ACC112 (cell line): Measurements from ENCODE around the gene FRS2.
A peak's percentile ranks its signal among the peaks of the same experiment; 100 is the strongest.

ENCODE experiments used
- H2AFZ ChIP-seq: fragments of 200-600 bp; sonication (generic); one replicate; pipeline ENCODE4 v1.6.0; 2017; ENCODE audit warnings: antibody characterized with exemption, low read length; ENCODE audit not compliant: unreplicated experiment
- H3K27ac ChIP-seq: fragments of 200-600 bp; sonication (generic); 2 replicates; pipeline ENCODE4 v1.5.1; 2014; ENCODE audit warnings: low read depth, mild to moderate bottlenecking, antibody characterized with exemption, low read length, moderate library complexity
- H3K27me3 ChIP-seq: fragments of 200-600 bp; sonication (generic); 2 replicates; pipeline ENCODE4 v1.6.1; 2014; ENCODE audit warnings: mild to moderate bottlenecking, antibody characterized with exemption, low read length, moderate library complexity, mixed read lengths; ENCODE audit not compliant: insufficient read depth
- H3K36me3 ChIP-seq: fragments of 200-600 bp; sonication (generic); 2 replicates; pipeline ENCODE4 v1.6.1; 2016; ENCODE audit warnings: mild to moderate bottlenecking, antibody characterized with exemption, low read length, moderate library complexity, mixed read lengths; ENCODE audit not compliant: insufficient read depth
- H3K4me1 ChIP-seq: fragments of 200-600 bp; sonication (generic); one replicate; pipeline ENCODE4 v1.6.1; 2016; ENCODE audit warnings: low read length, mixed read lengths; ENCODE audit not compliant: insufficient read depth, unreplicated experiment, control insufficient read depth
- H3K4me3 ChIP-seq: fragments of 200-600 bp; sonication (generic); 2 replicates; pipeline ENCODE4 v1.5.1; 2014; ENCODE audit warnings: mild to moderate bottlenecking, low read depth, low read length
- H3K79me2 ChIP-seq: fragments of 200-600 bp; sonication (generic); one replicate; pipeline ENCODE4 v1.6.0; 2016; ENCODE audit warnings: low read length; ENCODE audit not compliant: control insufficient read depth, unreplicated experiment, insufficient read depth

FRS2 gene

GRCh38 chr12:69578283-69578682 is 108.1 kb downstream of the FRS2 start:
- Histone ChIP-seq H3K4me3 (no peak overlapping the region), H3K4me1 (peaks cover 7% of the 10 kb centered on the region), H3K27ac (no peak overlapping the region), H2AFZ (no peak overlapping the region), H3K79me2 (no peaks in the 10 kb centered on the region), H3K36me3 (peaks cover 19% of the 10 kb centered on the region), H3K27me3 (no peaks in the 10 kb centered on the region)

GRCh38 chr12:69579029-69579428 is 108.8 kb downstream of the FRS2 start:
- H3K4me1 ChIP-seq: peaks cover 7% of the 10 kb centered on the region
- H3K27me3 ChIP-seq: no peaks in the 10 kb centered on the region
- no peak overlapping the region for H3K27ac ChIP-seq

GRCh38 chr12:69580074-69580473 is 109.9 kb downstream of the FRS2 start:
- no peak overlapping the region for H2AFZ ChIP-seq
- H3K79me2 ChIP-seq: no peaks in the 10 kb centered on the region
- peaks cover 5% of the 10 kb centered on the region for H3K36me3 ChIP-seq
- no peak overlapping the region for H3K27ac ChIP-seq
- peaks cover 6% of the 10 kb centered on the region for H3K4me1 ChIP-seq
- H3K27me3 ChIP-seq: no peaks in the 10 kb centered on the region
- no peak overlapping the region for H3K4me3 ChIP-seq

More at GRCh38 chr12:69579029-69579428, 108.8 kb downstream of the FRS2 start:
- peaks cover 15% of the 10 kb centered on the region for H3K36me3 ChIP-seq
- no peak overlapping the region for H2AFZ ChIP-seq
- H3K4me3 ChIP-seq: no peak overlapping the region
- no peaks in the 10 kb centered on the region for H3K79me2 ChIP-seq

- no peak overlapping the region for H3K27ac ChIP-seq
- peaks cover 5% of the 10 kb centered on the region for H3K4me1 ChIP-seq
- no peak overlapping the region for H2AFZ ChIP-seq
- H3K36me3 ChIP-seq: peaks cover 16% of the 10 kb centered on the region
- no peak overlapping the region for H3K4me3 ChIP-seq
- no peaks in the 10 kb centered on the region for H3K27me3 ChIP-seq
- peaks cover 24% of the 10 kb centered on the region for H3K79me2 ChIP-seq
Observed at GRCh38 chr12:69583203-69583602, 113.0 kb downstream of the FRS2 start.

- Histone ChIP-seq H3K27me3 (no peaks in the 10 kb centered on the region), H3K27ac (peak within 1 kb of the TSS; percentile 76), H3K79me2 (peaks cover 40% of the 10 kb centered on the region), H3K36me3 (peaks cover 35% of the 10 kb centered on the region), H3K4me3 (peak within 1 kb of the TSS; percentile 94), H2AFZ (peak within 1 kb of the TSS; percentile 94), H3K4me1 (peaks cover 5% of the 10 kb centered on the region)
Observed at GRCh38 chr12:69585189-69586062, 115.2 kb downstream of the FRS2 start, which contains the start of gene CCT2. Gene CCT2 (plus strand): TSS chr12:69585459. CDS start chr12:69585522, 63 bp downstream.

GRCh38 chr12:69588527-69588926 is 118.3 kb downstream of the FRS2 start:
- Histone ChIP-seq H3K79me2 (peaks cover 49% of the 10 kb centered on the region), H2AFZ (no peak overlapping the region), H3K36me3 (peaks cover 50% of the 10 kb centered on the region), H3K27ac (no peak overlapping the region), H3K4me1 (peaks cover 5% of the 10 kb centered on the region), H3K27me3 (no peaks in the 10 kb centered on the region), H3K4me3 (no peak overlapping the region)

- Histone ChIP-seq H3K36me3 (peaks cover 56% of the 10 kb centered on the region), H3K4me3 (no peak overlapping the region), H3K79me2 (peaks cover 51% of the 10 kb centered on the region), H3K4me1 (peaks cover 5% of the 10 kb centered on the region), H3K27ac (no peak overlapping the region), H3K27me3 (no peaks in the 10 kb centered on the region), H2AFZ (no peak overlapping the region)
Observed at GRCh38 chr12:69589082-69589481, 118.9 kb downstream of the FRS2 start.

- Histone ChIP-seq H3K4me3 (no peak overlapping the region), H3K27me3 (no peaks in the 10 kb centered on the region), H3K36me3 (peaks cover 59% of the 10 kb centered on the region), H3K4me1 (no peaks in the 10 kb centered on the region), H3K27ac (no peak overlapping the region), H3K79me2 (peaks cover 10% of the 10 kb centered on the region), H2AFZ (no peak overlapping the region)
Observed at GRCh38 chr12:69595689-69596088, 125.5 kb downstream of the FRS2 start.

- no peak overlapping the region for H3K27ac ChIP-seq
- no peaks in the 10 kb centered on the region for H3K4me1 ChIP-seq
- H2AFZ ChIP-seq: no peak overlapping the region
- H3K4me3 ChIP-seq: no peak overlapping the region
- peaks cover 65% of the 10 kb centered on the region for H3K36me3 ChIP-seq
- no peaks in the 10 kb centered on the region for H3K27me3 ChIP-seq
- peaks cover 4% of the 10 kb centered on the region for H3K79me2 ChIP-seq
Observed at GRCh38 chr12:69598174-69598753, 128.1 kb downstream of the FRS2 start.

- Histone ChIP-seq H2AFZ (no peak overlapping the region), H3K27ac (no peak overlapping the region), H3K4me1 (no peaks in the 10 kb centered on the region), H3K27me3 (no peaks in the 10 kb centered on the region), H3K4me3 (no peak overlapping the region), H3K36me3 (peaks cover 56% of the 10 kb centered on the region), H3K79me2 (no peaks in the 10 kb centered on the region)
Observed at GRCh38 chr12:69600804-69601203, 130.6 kb downstream of the FRS2 start.
